ENCODE measurements around the gene ACTL7A.

ACTL7A gene, protein sequence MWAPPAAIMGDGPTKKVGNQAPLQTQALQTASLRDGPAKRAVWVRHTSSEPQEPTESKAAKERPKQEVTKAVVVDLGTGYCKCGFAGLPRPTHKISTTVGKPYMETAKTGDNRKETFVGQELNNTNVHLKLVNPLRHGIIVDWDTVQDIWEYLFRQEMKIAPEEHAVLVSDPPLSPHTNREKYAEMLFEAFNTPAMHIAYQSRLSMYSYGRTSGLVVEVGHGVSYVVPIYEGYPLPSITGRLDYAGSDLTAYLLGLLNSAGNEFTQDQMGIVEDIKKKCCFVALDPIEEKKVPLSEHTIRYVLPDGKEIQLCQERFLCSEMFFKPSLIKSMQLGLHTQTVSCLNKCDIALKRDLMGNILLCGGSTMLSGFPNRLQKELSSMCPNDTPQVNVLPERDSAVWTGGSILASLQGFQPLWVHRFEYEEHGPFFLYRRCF

GRCh38 chr9:108861997-108862396, at the start of gene ACTL7A:
ACTL7A (plus strand) TSS chr9:108862266; CDS start chr9:108862323, 57 bp downstream.
- H3K36me3 ChIP-seq (ENCODE audit: insufficient read depth, low read length) = no peaks in the 10 kb centered on the region
- H3K4me1 ChIP-seq (ENCODE audit: insufficient read depth, low read length, poor library complexity, severe bottlenecking) = no peaks in the 10 kb centered on the region
- no peak within 1 kb of the TSS for H3K4me2 ChIP-seq (ENCODE audit: low read depth, low read length, poor library complexity, severe bottlenecking)
- TF ChIP-seq EZH2phosphoT487 (IDR thresholded peaks at IDR 0.05; ENCODE audit: borderline replicate concordance) = no peak
- no peak within 1 kb of the TSS for H2AFZ ChIP-seq (ENCODE audit: low read length)
- H3K9ac ChIP-seq (ENCODE audit: low read depth, low read length, poor library complexity, severe bottlenecking) = no peak within 1 kb of the TSS
- no peaks in the 10 kb centered on the region for H3K27me3 ChIP-seq (ENCODE audit: insufficient read depth, low read length, poor library complexity, severe bottlenecking)
- H3K79me2 ChIP-seq (ENCODE audit: insufficient read depth, low read length) = no peaks in the 10 kb centered on the region
- H3K4me3 ChIP-seq (ENCODE audit: low read length, poor library complexity, severe bottlenecking) = no peak within 1 kb of the TSS
- no peaks in the 10 kb centered on the region for H3K9me2 ChIP-seq (replicated peaks; ENCODE audit: low read depth, low read length)
- no peaks in the 10 kb centered on the region for H3K9me3 ChIP-seq (ENCODE audit: insufficient read depth, low read depth, low read length)
- no peaks in the 10 kb centered on the region for H3F3A ChIP-seq (ENCODE audit: low read depth)
- no peaks in the 10 kb centered on the region for H4K20me1 ChIP-seq (ENCODE audit: insufficient read depth, low read length, poor library complexity, severe bottlenecking)

DNA sequence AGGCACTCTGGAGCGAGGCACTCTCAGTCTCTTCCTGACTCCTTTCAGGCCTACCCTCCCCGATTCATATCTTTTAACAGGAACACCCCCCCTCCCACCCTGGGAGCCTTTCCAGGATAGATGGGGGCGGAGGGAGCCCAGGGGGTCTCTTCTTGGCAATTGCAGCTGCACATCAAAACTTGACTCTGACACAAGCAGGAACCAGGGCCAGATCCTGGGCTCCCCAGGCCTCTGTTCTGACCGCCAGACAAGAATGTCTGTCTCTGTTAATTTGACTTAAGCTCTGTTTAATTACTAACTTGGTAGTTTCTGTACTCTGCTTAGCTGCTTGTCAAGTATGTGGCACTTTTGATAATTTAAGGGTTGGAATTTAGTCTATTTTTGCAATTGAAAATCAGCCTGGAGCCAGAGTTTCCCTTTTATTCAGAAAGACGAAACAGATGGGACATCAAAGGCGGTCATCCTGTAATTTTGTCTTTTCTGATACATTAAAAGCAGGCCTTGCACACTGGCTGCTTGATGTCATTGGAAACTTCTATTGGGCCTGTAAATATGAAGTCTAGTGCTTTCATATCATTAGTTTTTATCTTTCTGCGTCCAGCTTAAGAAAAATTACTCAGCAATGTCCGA, 49.6 kb upstream of the ACTL7A start:
- no peak overlapping the region for H3K9ac ChIP-seq (ENCODE audit: low read depth, low read length, poor library complexity, severe bottlenecking)
- no peaks in the 10 kb centered on the region for H3K9me3 ChIP-seq (ENCODE audit: insufficient read depth, low read depth, low read length)
- no peaks in the 10 kb centered on the region for H3K27me3 ChIP-seq (ENCODE audit: insufficient read depth, low read length, poor library complexity, severe bottlenecking)
- TF ChIP-seq CTCF (conservative IDR thresholded peaks at IDR 0.05; ENCODE audit: low read length) = no peak
- no peak for TF ChIP-seq EZH2phosphoT487 (IDR thresholded peaks at IDR 0.05; ENCODE audit: borderline replicate concordance)
- no peaks in the 10 kb centered on the region for H4K20me1 ChIP-seq (ENCODE audit: insufficient read depth, low read length, poor library complexity, severe bottlenecking)
- no peaks in the 10 kb centered on the region for H3F3A ChIP-seq (ENCODE audit: low read depth)
- H3K4me3 ChIP-seq (ENCODE audit: low read length, poor library complexity, severe bottlenecking) = no peak overlapping the region
- no peaks in the 10 kb centered on the region for H3K36me3 ChIP-seq (ENCODE audit: insufficient read depth, low read length)
- H2AFZ ChIP-seq (ENCODE audit: low read length) = no peak overlapping the region
- H3K4me1 ChIP-seq (ENCODE audit: insufficient read depth, low read length, poor library complexity, severe bottlenecking) = no peaks in the 10 kb centered on the region
- no peak overlapping the region for H3K4me2 ChIP-seq (ENCODE audit: low read depth, low read length, poor library complexity, severe bottlenecking)
- no peaks in the 10 kb centered on the region for H3K9me2 ChIP-seq (replicated peaks; ENCODE audit: low read depth, low read length)
- H3K79me2 ChIP-seq (ENCODE audit: insufficient read depth, low read length) = no peaks in the 10 kb centered on the region

GRCh38 chr9:108813951-108814601, 48.0 kb upstream of the ACTL7A start:
- Histone ChIP-seq H3K79me2 (ENCODE audit: insufficient read depth, low read length) (no peaks in the 10 kb centered on the region), H3K4me3 (ENCODE audit: low read length, poor library complexity, severe bottlenecking) (no peak overlapping the region), H2AFZ (ENCODE audit: low read length) (no peak overlapping the region), H3K9me2 (replicated peaks; ENCODE audit: low read depth, low read length) (no peaks in the 10 kb centered on the region), H4K20me1 (ENCODE audit: insufficient read depth, low read length, poor library complexity, severe bottlenecking) (no peaks in the 10 kb centered on the region), H3K9me3 (ENCODE audit: insufficient read depth, low read depth, low read length) (no peaks in the 10 kb centered on the region), H3K4me1 (ENCODE audit: insufficient read depth, low read length, poor library complexity, severe bottlenecking) (no peaks in the 10 kb centered on the region), H3K9ac (ENCODE audit: low read depth, low read length, poor library complexity, severe bottlenecking) (no peak overlapping the region), H3F3A (ENCODE audit: low read depth) (no peaks in the 10 kb centered on the region), H3K36me3 (ENCODE audit: insufficient read depth, low read length) (no peaks in the 10 kb centered on the region), H3K4me2 (ENCODE audit: low read depth, low read length, poor library complexity, severe bottlenecking) (no peak overlapping the region), H3K27me3 (ENCODE audit: insufficient read depth, low read length, poor library complexity, severe bottlenecking) (no peaks in the 10 kb centered on the region)
- no peak for TF ChIP-seq EZH2phosphoT487 (IDR thresholded peaks at IDR 0.05; ENCODE audit: borderline replicate concordance)
- no peak; the same call in 1 of the 2 replicates for TF ChIP-seq CTCF (conservative IDR thresholded peaks at IDR 0.05; ENCODE audit: low read length)
